ENCODE results near the gene RGP1. TPM values are rescaled to one million over a fixed set of nuclear protein-coding genes. Genes with fewer than 3 reads are reported as not detected.

The RGP1 gene
- total RNA-seq, 2 donors from 2014 or later, result 52.0 to 53.9 TPM

- peak overlapping the region; percentile 9 for H3K4me3 ChIP-seq
- no peaks in the 10 kb centered on the region for H3K9me3 ChIP-seq
- peak overlapping the region; percentile 97 for H3K27ac ChIP-seq
- intact Hi-C loops (cut with DNase I), result no loop called here
- no peak for DNase-seq
- peak overlapping the region; percentile 27 to 95 for H3K9ac ChIP-seq (ENCODE audit: low read depth in 2 of 2, low read length in 2 of 2)
- H3K4me1 ChIP-seq, result peaks cover 14% of the 10 kb centered on the region
- peaks cover 9% of the 10 kb centered on the region for H3K36me3 ChIP-seq
- no peaks in the 10 kb centered on the region for H3K27me3 ChIP-seq
- TF ChIP-seq, protein P1, sequence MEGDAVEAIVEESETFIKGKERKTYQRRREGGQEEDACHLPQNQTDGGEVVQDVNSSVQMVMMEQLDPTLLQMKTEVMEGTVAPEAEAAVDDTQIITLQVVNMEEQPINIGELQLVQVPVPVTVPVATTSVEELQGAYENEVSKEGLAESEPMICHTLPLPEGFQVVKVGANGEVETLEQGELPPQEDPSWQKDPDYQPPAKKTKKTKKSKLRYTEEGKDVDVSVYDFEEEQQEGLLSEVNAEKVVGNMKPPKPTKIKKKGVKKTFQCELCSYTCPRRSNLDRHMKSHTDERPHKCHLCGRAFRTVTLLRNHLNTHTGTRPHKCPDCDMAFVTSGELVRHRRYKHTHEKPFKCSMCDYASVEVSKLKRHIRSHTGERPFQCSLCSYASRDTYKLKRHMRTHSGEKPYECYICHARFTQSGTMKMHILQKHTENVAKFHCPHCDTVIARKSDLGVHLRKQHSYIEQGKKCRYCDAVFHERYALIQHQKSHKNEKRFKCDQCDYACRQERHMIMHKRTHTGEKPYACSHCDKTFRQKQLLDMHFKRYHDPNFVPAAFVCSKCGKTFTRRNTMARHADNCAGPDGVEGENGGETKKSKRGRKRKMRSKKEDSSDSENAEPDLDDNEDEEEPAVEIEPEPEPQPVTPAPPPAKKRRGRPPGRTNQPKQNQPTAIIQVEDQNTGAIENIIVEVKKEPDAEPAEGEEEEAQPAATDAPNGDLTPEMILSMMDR (IDR thresholded peaks at IDR 0.05), result no peak
Measured at GRCh38 chr9:35729101-35729500, 20.0 kb upstream of the RGP1 start.

DNA sequence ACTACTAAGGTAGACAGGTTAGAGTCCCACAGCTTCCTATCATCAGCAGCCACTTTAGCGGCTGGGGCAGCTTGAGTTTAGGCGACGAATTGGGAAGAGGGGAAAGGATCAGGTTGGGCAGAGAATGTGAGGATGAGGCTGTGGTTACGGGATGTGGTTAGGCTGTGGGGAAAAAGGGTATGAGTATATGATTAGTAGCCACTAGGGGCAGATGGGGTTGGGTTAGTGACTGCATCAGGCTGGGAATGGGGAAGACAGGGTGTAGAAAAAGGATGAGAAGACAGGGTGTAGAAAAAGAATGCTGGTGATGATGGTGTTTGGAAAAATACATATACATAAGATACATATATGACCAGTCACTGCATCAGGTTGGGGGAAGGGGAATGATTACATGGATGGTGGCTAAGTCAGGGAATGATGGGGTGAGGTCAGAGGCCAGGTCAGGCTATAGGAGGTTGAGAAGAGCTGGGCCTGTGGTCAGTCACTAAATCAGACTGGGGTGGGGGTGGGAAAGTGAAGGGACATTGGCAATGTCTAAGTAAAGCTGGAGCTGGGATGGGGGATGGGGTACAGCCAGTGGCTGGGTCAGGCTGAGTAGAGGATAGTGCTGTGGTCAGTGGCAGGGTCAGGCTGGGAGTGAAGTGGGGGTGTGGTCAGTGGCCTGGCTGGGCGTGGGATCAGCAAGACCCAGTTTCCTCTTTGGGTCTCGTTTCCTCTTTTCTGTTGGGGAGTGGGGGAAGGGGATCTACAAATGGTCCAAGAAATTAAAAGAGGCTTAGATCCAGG lies 19.2 kb upstream of the RGP1 start:
- peak overlapping the region in 1 of 2 donors; percentile 95 for H3K9ac ChIP-seq (ENCODE audit: low read depth in 2 of 2, low read length in 2 of 2)
- peaks cover 1% of the 10 kb centered on the region for H3K36me3 ChIP-seq
- peak overlapping the region; percentile 82 for H3K4me3 ChIP-seq
- intact Hi-C loops (cut with DNase I), result loop anchor here (5.0 kb wide), 1 partner anchor 68 kb away; no protein-coding TSS in a partner anchor
- peaks cover 19% of the 10 kb centered on the region for H3K4me1 ChIP-seq
- DNase-seq, result peak; percentile 55
- TF ChIP-seq, protein P1 (IDR thresholded peaks at IDR 0.05), result peak; percentile 50
- H3K27ac ChIP-seq, result peak overlapping the region; percentile 97
- no peaks in the 10 kb centered on the region for H3K9me3 ChIP-seq
- no peaks in the 10 kb centered on the region for H3K27me3 ChIP-seq

DNA sequence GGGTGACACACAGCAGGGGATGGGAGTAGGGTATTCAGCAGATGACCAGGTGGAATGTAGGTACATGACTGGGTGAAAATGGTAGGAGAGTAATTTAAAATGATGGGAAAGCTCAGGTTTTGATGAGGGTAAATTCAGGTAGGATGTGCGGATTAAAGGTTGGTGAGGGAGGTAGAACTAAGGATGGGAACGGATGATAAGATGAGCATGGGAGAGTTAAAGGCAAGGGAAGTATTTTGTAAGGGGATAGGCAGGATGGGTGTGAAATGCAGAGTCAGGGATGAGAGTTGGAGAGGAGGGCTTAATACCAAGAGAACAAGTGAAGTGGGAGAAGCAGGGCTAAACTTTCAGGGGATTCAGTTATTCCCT lies 18.6 kb upstream of the RGP1 start:
- peak overlapping the region; percentile 12 to 95 for H3K9ac ChIP-seq (ENCODE audit: low read depth in 2 of 2, low read length in 2 of 2)
- H3K4me1 ChIP-seq, result peaks cover 19% of the 10 kb centered on the region
- H3K27me3 ChIP-seq, result no peaks in the 10 kb centered on the region
- peaks cover 4% of the 10 kb centered on the region for H3K36me3 ChIP-seq
- intact Hi-C loops (cut with DNase I), result loop anchor here (5.0 kb wide), 1 partner anchor 68 kb away; no protein-coding TSS in a partner anchor
- H3K27ac ChIP-seq, result peak overlapping the region; percentile 97
- H3K4me3 ChIP-seq, result peak overlapping the region; percentile 82
- TF ChIP-seq, protein P1 (IDR thresholded peaks at IDR 0.05), result no peak
- H3K9me3 ChIP-seq, result no peaks in the 10 kb centered on the region
- DNase-seq, result no peak

DNA sequence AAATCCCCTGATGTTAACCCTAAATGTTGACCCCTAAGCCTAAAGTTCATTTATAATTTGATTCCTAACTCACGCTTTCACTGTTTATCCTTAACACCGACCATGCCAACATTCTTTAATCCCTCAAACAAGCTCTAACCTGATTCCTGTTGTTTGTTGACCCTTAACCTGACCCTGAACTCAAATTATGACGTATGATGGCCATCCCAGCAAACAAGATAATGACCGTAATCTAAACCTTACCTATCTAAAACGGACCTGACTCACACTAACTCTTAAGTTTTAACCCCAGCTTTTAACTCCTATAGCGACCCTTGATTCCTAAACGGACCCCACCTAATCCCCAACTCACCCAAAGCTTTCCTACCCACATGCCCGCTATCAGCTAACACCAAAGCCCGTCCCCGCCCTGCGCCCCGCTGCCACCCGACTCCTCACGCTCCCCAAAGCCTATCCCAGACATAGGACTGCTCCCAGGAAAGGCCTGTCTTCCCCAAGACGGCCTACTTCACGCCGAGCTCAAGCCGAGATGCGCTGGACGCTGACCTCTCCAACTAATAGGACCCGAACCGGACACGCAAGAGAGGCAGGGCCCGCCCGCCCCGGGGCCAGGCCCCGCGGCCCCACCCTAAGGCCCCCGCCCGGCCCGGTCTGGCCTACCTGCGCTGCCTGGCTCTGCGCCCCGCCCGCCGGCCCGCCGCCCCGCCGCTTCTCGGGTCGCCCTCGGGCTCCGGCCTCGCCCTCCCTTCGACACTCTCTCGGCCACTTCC lies 17.5 kb upstream of the RGP1 start:
- peaks cover 19% of the 10 kb centered on the region for H3K4me1 ChIP-seq
- TF ChIP-seq, protein P1 (IDR thresholded peaks at IDR 0.05), result no peak
- peak overlapping the region; percentile 95 to 96 for H3K9ac ChIP-seq (ENCODE audit: low read depth in 2 of 2, low read length in 2 of 2)
- DNase-seq, result no peak
- H3K27ac ChIP-seq, result peak overlapping the region; percentile 97
- H3K4me3 ChIP-seq, result peak overlapping the region; percentile 82
- H3K27me3 ChIP-seq, result no peaks in the 10 kb centered on the region
- H3K36me3 ChIP-seq, result peaks cover 9% of the 10 kb centered on the region
- no peaks in the 10 kb centered on the region for H3K9me3 ChIP-seq
- intact Hi-C loops (cut with DNase I), result loop anchor here (5.0 kb wide), 1 partner anchor 69 kb away; no protein-coding TSS in a partner anchor

DNA sequence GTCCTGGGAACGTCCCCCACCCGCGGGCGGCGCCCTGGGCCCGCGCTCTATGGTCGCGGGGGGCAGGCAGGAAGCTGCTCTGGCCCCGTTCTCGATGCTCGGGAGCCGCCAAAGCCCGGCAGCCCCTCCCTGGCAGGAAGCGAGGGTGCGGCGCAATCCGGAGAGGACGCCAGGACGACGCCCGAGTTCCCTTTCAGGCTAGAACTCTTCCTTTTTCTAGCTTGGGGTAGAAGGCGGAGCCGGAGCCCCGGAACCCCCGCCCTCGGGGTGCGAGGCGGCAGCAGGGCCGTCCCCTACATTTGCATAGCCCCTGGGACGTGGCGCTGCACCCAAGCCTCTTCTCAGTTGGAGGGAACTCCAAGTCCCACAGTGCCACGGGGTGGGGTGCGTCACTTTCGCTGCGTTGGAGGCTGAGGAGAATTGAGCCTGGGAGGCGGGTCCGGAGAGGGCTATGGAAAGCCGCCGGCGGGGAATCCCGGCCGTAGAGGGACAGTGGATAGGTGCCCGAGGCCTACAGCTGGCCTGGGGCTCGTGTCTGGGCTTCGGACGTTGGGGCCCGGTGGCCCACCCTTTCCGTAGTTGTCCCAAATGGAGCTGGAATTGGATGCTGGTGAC lies 16.8 kb upstream of the RGP1 start, which contains the start of the genes CREB3 and TLN1:
Gene CREB3 (plus strand): TSS at position 482 of the 615 bp plus-strand sequence. CDS start 107 bp downstream, at position 589.
Gene TLN1 (minus strand): TSS at position 11 of the 615 bp plus-strand sequence. CDS start 6,501 bp downstream, outside the sequence.
- H3K36me3 ChIP-seq, result peaks cover 16% of the 10 kb centered on the region
- peak; percentile 99 for DNase-seq
- H3K4me3 ChIP-seq, result peak within 1 kb of the TSS; percentile 82
- no peaks in the 10 kb centered on the region for H3K9me3 ChIP-seq
- H3K4me1 ChIP-seq, result peaks cover 19% of the 10 kb centered on the region
- TF ChIP-seq, protein P1 (IDR thresholded peaks at IDR 0.05), result no peak
- no peaks in the 10 kb centered on the region for H3K27me3 ChIP-seq
- H3K9ac ChIP-seq (ENCODE audit: low read depth in 2 of 2, low read length in 2 of 2), result peak within 1 kb of the TSS; percentile 95 to 96
- H3K27ac ChIP-seq, result peak within 1 kb of the TSS; percentile 97
- intact Hi-C loops (cut with DNase I), result loop anchor here (5.0 kb wide), 1 partner anchor 70 kb away; no protein-coding TSS in a partner anchor

Measured in colonic mucosa (tissue), 4 donors.